WTC11 (cell line): ENCODE measurements around the gene NXPH4. TPM values are rescaled to one million over a fixed set of nuclear protein-coding genes. Genes with fewer than 3 reads are reported as not detected.

Experiments
- ATAC-seq: fragments of 200-7000 bp; cut with Tn5 transposase; 2 replicates; pipeline ENCODE4 v1.10.0; 2021; ENCODE audit warnings: mild to moderate bottlenecking, moderate library complexity
- CTCF ChIA-PET: fragments of 300-600 bp; sonication (Branson Sonifier 250); formaldehyde crosslinking; loops from one replicate; lab custom pipeline; 2021; ENCODE audit warnings: antibody characterized with exemption; lab: Charles Lee
- POLR2A ChIA-PET: fragments of 350-600 bp; sonication (Branson Sonifier 250); formaldehyde crosslinking; loops from one replicate; lab custom pipeline; 2021; ENCODE audit warnings: antibody characterized with exemption; lab: Charles Lee
- DNase-seq: peaks from one replicate; pipeline ENCODE4 v3.0.0; 2021; ENCODE audit warnings: low spot score
- H3K27ac Mint-ChIP-seq: 2 replicates; pipeline ENCODE4 v1.8.0; 2021; ENCODE audit warnings: mixed read lengths
- H3K27me3 Mint-ChIP-seq: 2 replicates; pipeline ENCODE4 v1.8.0; 2021; ENCODE audit warnings: low read depth, mild to moderate bottlenecking, moderate library complexity, mixed read lengths
- H3K36me3 Mint-ChIP-seq: 2 replicates; pipeline ENCODE4 v1.8.0; 2021; ENCODE audit warnings: mixed read lengths
- H3K4me1 Mint-ChIP-seq: 2 replicates; pipeline ENCODE4 v1.8.0; 2022; ENCODE audit warnings: mixed read lengths
- H3K4me3 Mint-ChIP-seq: 2 replicates; pipeline ENCODE4 v1.8.0; 2021; ENCODE audit warnings: mild to moderate bottlenecking, moderate library complexity, mixed read lengths
- H3K9me3 Mint-ChIP-seq: 2 replicates; pipeline ENCODE4 v1.8.0; 2021; ENCODE audit warnings: mixed read lengths
- AFF4 ChIP-seq: sonication (generic); formaldehyde crosslinking; IDR thresholded peaks from 2 replicates; pipeline ENCODE4 v1.8.1; 2023; ENCODE audit warnings: mild to moderate bottlenecking, missing genetic modification reagents, borderline replicate concordance
- ATF6 ChIP-seq: sonication (generic); formaldehyde crosslinking; IDR thresholded peaks from 2 replicates; pipeline ENCODE4 v1.8.1; 2023; ENCODE audit warnings: mild to moderate bottlenecking, missing genetic modification reagents
- CDX4 ChIP-seq: fragments of 250-450 bp; sonication (Bioruptor Pico); IDR thresholded peaks from 2 replicates; pipeline ENCODE4 v1.9.0; 2021; ENCODE audit warnings: moderate library complexity, mild to moderate bottlenecking, inconsistent platforms, borderline replicate concordance
- E2F1 ChIP-seq: sonication (generic); formaldehyde crosslinking; IDR thresholded peaks from 2 replicates; pipeline ENCODE4 v1.8.0; 2022; ENCODE audit warnings: mild to moderate bottlenecking, missing genetic modification reagents
- E2F5 ChIP-seq: sonication (generic); formaldehyde crosslinking; IDR thresholded peaks from 2 replicates; pipeline ENCODE4 v1.8.1; 2022; ENCODE audit warnings: mild to moderate bottlenecking, moderate library complexity, missing genetic modification reagents
- ESRRA ChIP-seq: sonication (generic); formaldehyde crosslinking; IDR thresholded peaks from 2 replicates; pipeline ENCODE4 v1.8.1; 2022; ENCODE audit warnings: mild to moderate bottlenecking, missing genetic modification reagents, borderline replicate concordance
- FOXJ3 ChIP-seq: sonication (generic); formaldehyde crosslinking; IDR thresholded peaks from 2 replicates; pipeline ENCODE4 v1.9.0; 2021; ENCODE audit warnings: missing genetic modification reagents, mild to moderate bottlenecking, borderline replicate concordance
- JAZF1 ChIP-seq: fragments of 250-450 bp; sonication (Bioruptor Pico); IDR thresholded peaks from 2 replicates; pipeline ENCODE4 v1.9.0; 2021; ENCODE audit warnings: moderate library complexity, mild to moderate bottlenecking, inconsistent platforms
- NFE2L1 ChIP-seq: sonication (generic); formaldehyde crosslinking; IDR thresholded peaks from 2 replicates; pipeline ENCODE4 v1.8.1; 2023; ENCODE audit warnings: missing genetic modification reagents
- NFYB ChIP-seq: sonication (generic); formaldehyde crosslinking; conservative IDR thresholded peaks from 2 replicates; pipeline ENCODE4 v1.8.0; 2022; ENCODE audit warnings: low read depth, missing genetic modification reagents
- NR1H2 ChIP-seq: sonication (generic); formaldehyde crosslinking; IDR thresholded peaks from 2 replicates; pipeline ENCODE4 v1.9.0; 2021; ENCODE audit warnings: mild to moderate bottlenecking, moderate library complexity, missing genetic modification reagents
- OVOL2 ChIP-seq: fragments of 250-450 bp; sonication (Bioruptor Pico); IDR thresholded peaks from 2 replicates; pipeline ENCODE4 v1.9.0; 2021; ENCODE audit warnings: mild to moderate bottlenecking, borderline replicate concordance
- RORB ChIP-seq: fragments of 250-450 bp; sonication (Bioruptor Pico); IDR thresholded peaks from 2 replicates; pipeline ENCODE4 v1.9.0; 2021; ENCODE audit warnings: mild to moderate bottlenecking
- USF1 ChIP-seq: sonication (generic); formaldehyde crosslinking; IDR thresholded peaks from 2 replicates; pipeline ENCODE4 v1.8.0; 2022; ENCODE audit warnings: mild to moderate bottlenecking, missing genetic modification reagents
- ZBTB43 ChIP-seq: sonication (generic); formaldehyde crosslinking; IDR thresholded peaks from 2 replicates; pipeline ENCODE4 v1.8.1; 2023; ENCODE audit warnings: mild to moderate bottlenecking, missing genetic modification reagents
- ZNF121 ChIP-seq: sonication (generic); formaldehyde crosslinking; IDR thresholded peaks from 2 replicates; pipeline ENCODE4 v1.8.0; 2023; ENCODE audit warnings: missing genetic modification reagents
- ZNF532 ChIP-seq: fragments of 250-450 bp; sonication (Bioruptor Pico); IDR thresholded peaks from 2 replicates; pipeline ENCODE4 v1.9.0; 2021; ENCODE audit warnings: mild to moderate bottlenecking, borderline replicate concordance
- ZSCAN18 ChIP-seq: fragments of 250-450 bp; sonication (Bioruptor Pico); IDR thresholded peaks from 2 replicates; pipeline ENCODE4 v2.1.2; 2022; ENCODE audit warnings: mild to moderate bottlenecking, moderate library complexity
- total RNA-seq: library from RNA; stranded (reverse); gene quantifications from 3 replicates; pipeline ENCODE4 v1.2.3, GENCODE V29; 2021

The NXPH4 gene
- total RNA-seq, 1 experiment from 2014 or later, result 4.9 TPM

GRCh38 chr12:57270966-57271470, 54.4 kb downstream of the NXPH4 start (continued):
- TF ChIP-seq E2F1 (CRISPR knock-in tag) (no peak), ATF6 (CRISPR knock-in tag) (no peak), USF1 (CRISPR knock-in tag) (no peak), ZSCAN18 (CRISPR knock-in tag) (no peak), RORB (no peak), ZBTB43 (CRISPR knock-in tag) (no peak), FOXJ3 (CRISPR knock-in tag) (no peak), NFE2L1 (CRISPR knock-in tag) (no peak), ESRRA (CRISPR knock-in tag) (no peak), E2F5 (CRISPR knock-in tag) (no peak), OVOL2 (no peak), AFF4 (CRISPR knock-in tag) (no peak)
- TF ChIP-seq, all 79 proteins: peak for 0

GRCh38 chr12:57272337-57273151, 56.0 kb downstream of the NXPH4 start:
- H3K9me3 Mint-ChIP-seq, result peaks cover 3% of the 10 kb centered on the region; the same call in 1 of the 2 replicates
- H3K36me3 Mint-ChIP-seq, result peaks cover 15% of the 10 kb centered on the region
- ChIA-PET CTCF (interaction anchor here (0.6 to 3.2 kb wide), 6 partner anchors 30 to 183 kb away, joined by 3 to 14 read pairs (median 5); partner anchors contain the start of gene INHBE), POLR2A (no interaction called here)
- no peak overlapping the region for H3K4me3 Mint-ChIP-seq
- H3K4me1 Mint-ChIP-seq, result no peaks in the 10 kb centered on the region
- peak overlapping the region; percentile 34 for H3K27ac Mint-ChIP-seq
- no peak for DNase-seq
- ATAC-seq, result no peak
- no peaks in the 10 kb centered on the region for H3K27me3 Mint-ChIP-seq
- TF ChIP-seq NR1H2 (CRISPR knock-in tag) (no peak), JAZF1 (CRISPR knock-in tag) (no peak), NFYB (no peak), ZNF532 (no peak), ZNF121 (CRISPR knock-in tag) (no peak), CDX4 (CRISPR knock-in tag) (no peak)
